T-helper 1 cell treated with Interleukin-12 subunit alpha and Interleukin-12 subunit beta and Interleukin-4 antibody, amounts not matched to agents 30 μg/mL and 1 μg/mL, for 36 hours (primary cell): ENCODE data around the gene SPG7.

Experiments used
- H3K27ac Mint-ChIP-seq: one replicate; pipeline ENCODE4 v1.8.0; 2021; ENCODE audit warnings: mild to moderate bottlenecking, mixed read lengths
- H3K27me3 Mint-ChIP-seq: one replicate; pipeline ENCODE4 v1.8.0; 2021; ENCODE audit warnings: low read depth, mixed read lengths
- H3K36me3 Mint-ChIP-seq: one replicate; pipeline ENCODE4 v1.8.0; 2021; ENCODE audit warnings: low read depth, mixed read lengths
- H3K4me1 Mint-ChIP-seq: one replicate; pipeline ENCODE4 v1.8.0; 2021; ENCODE audit warnings: low read depth, mixed read lengths
- H3K4me3 Mint-ChIP-seq: one replicate; pipeline ENCODE4 v1.8.0; 2021; ENCODE audit warnings: mild to moderate bottlenecking, moderate library complexity, mixed read lengths
- H3K9me3 Mint-ChIP-seq: one replicate; pipeline ENCODE4 v1.8.0; 2021; ENCODE audit warnings: mixed read lengths

SPG7 gene

GRCh38 chr16:89602952-89603590, 94.9 kb downstream of the SPG7 start:
- no peaks in the 10 kb centered on the region for H3K36me3 Mint-ChIP-seq
- H3K27me3 Mint-ChIP-seq = peaks cover 4% of the 10 kb centered on the region
- peaks cover 12% of the 10 kb centered on the region for H3K4me1 Mint-ChIP-seq
- no peak overlapping the region for H3K4me3 Mint-ChIP-seq
- no peaks in the 10 kb centered on the region for H3K9me3 Mint-ChIP-seq
- H3K27ac Mint-ChIP-seq = peak overlapping the region; percentile 19

- Mint-ChIP-seq H3K9me3 (no peaks in the 10 kb centered on the region), H3K27ac (no peak overlapping the region), H3K27me3 (peaks cover 4% of the 10 kb centered on the region), H3K4me1 (peaks cover 10% of the 10 kb centered on the region), H3K4me3 (no peak overlapping the region), H3K36me3 (no peaks in the 10 kb centered on the region)
Observed at GRCh38 chr16:89604764-89605163, 96.6 kb downstream of the SPG7 start.

GRCh38 chr16:89605186-89605970, 97.2 kb downstream of the SPG7 start:
- Mint-ChIP-seq H3K9me3 (no peaks in the 10 kb centered on the region), H3K27me3 (peaks cover 4% of the 10 kb centered on the region), H3K36me3 (no peaks in the 10 kb centered on the region), H3K4me1 (peaks cover 10% of the 10 kb centered on the region), H3K4me3 (no peak overlapping the region), H3K27ac (no peak overlapping the region)

GRCh38 chr16:89606006-89606405, 97.8 kb downstream of the SPG7 start:
- no peak overlapping the region for H3K27ac Mint-ChIP-seq

More at GRCh38 chr16:89606006-89606405, 97.8 kb downstream of the SPG7 start:
- Mint-ChIP-seq H3K4me3 (no peak overlapping the region), H3K27me3 (peaks cover 4% of the 10 kb centered on the region), H3K4me1 (peaks cover 10% of the 10 kb centered on the region), H3K36me3 (no peaks in the 10 kb centered on the region), H3K9me3 (no peaks in the 10 kb centered on the region)
